ENCODE data around the gene TTLL3.

DNA sequence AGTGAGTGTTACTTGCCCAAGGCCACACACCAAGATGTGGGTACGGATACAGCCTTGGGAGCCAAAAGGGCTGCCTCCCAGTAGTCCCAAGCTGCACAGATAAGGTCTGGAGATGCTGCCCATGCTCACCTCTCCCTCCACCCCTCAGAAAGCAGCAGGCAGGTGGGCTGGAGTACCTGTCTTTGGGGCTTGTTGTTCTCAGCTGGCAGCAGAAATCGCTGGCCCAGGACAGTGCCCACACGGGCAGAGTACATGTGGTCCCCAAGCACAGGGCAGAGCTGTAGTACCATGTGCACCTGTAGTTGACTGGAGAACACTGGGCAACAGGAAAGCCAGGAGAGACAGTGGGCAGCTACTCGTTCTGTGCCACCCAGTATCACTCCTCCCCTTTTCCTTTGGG, 28.8 kb downstream of the TTLL3 start:
- TF ChIP-seq CTCF (IDR thresholded peaks at IDR 0.05; ENCODE audit: poor library complexity, severe bottlenecking) (no peak), EP300 (conservative IDR thresholded peaks at IDR 0.05; ENCODE audit: poor library complexity, severe bottlenecking) (no peak), RAD21 (conservative IDR thresholded peaks at IDR 0.05) (no peak), MXI1 (conservative IDR thresholded peaks at IDR 0.05; ENCODE audit: poor library complexity, severe bottlenecking) (no peak), SMC3 (conservative IDR thresholded peaks at IDR 0.05; ENCODE audit: poor library complexity) (no peak), EZH2 (IDR thresholded peaks at IDR 0.05; ENCODE audit: borderline replicate concordance, insufficient read depth, low read length, poor library complexity, severe bottlenecking) (no peak)
